Neural cell (in vitro differentiated cells): ENCODE measurements around the gene CACNA2D1. TPM values are rescaled to one million over a fixed set of nuclear protein-coding genes. Genes with fewer than 3 reads are reported as not detected.
"Not testable (repeated sequence)": the region's sequence is repeated elsewhere in the genome, so short reads cannot be mapped to it uniquely, and the experiment has no call there.

Experiments
- H2AFZ ChIP-seq: fragments of 200-600, 300-800 bp; sonication (generic), shearing (Covaris generic); 2 replicates; pipeline ENCODE4 v1.6.0; 2014; ENCODE audit warnings: low read depth, mild to moderate bottlenecking, antibody characterized with exemption, low read length, moderate library complexity
- H3F3A ChIP-seq: fragments of 200-600 bp; shearing (Covaris generic); 2 replicates; pipeline ENCODE4 v1.6.1; 2016; ENCODE audit warnings: mild to moderate bottlenecking, moderate library complexity, mixed read lengths, antibody characterized with exemption, low read length; ENCODE audit not compliant: insufficient read depth, poor library complexity, severe bottlenecking
- H3K27ac ChIP-seq: fragments of 200-600, 300-800 bp; sonication (generic), shearing (Covaris generic); 2 replicates; pipeline ENCODE4 v1.5.1; 2014; ENCODE audit warnings: mild to moderate bottlenecking, low read length, moderate library complexity
- H3K27me3 ChIP-seq: fragments of 300-800, 200-600 bp; sonication (generic), shearing (Covaris generic); 2 replicates; pipeline ENCODE4 v1.6.0; 2014; ENCODE audit warnings: mild to moderate bottlenecking, low read depth, low read length, moderate library complexity; ENCODE audit not compliant: insufficient read depth
- H3K36me3 ChIP-seq: fragments of 300-800, 200-600 bp; sonication (generic), shearing (Covaris generic); 2 replicates; pipeline ENCODE4 v1.5.1; 2014; ENCODE audit warnings: mild to moderate bottlenecking, antibody characterized with exemption, low read length, moderate library complexity; ENCODE audit not compliant: insufficient read depth
- H3K4me2 ChIP-seq: fragments of 300-800, 200-600 bp; sonication (generic), shearing (Covaris generic); 2 replicates; pipeline ENCODE4 v1.6.0; 2014; ENCODE audit warnings: mild to moderate bottlenecking, low read length
- H3K4me3 ChIP-seq: fragments of 300-800, 200-600 bp; sonication (generic), shearing (Covaris generic); 2 replicates; pipeline ENCODE4 v1.5.1; 2014; ENCODE audit warnings: mild to moderate bottlenecking, low read length, moderate library complexity
- H3K79me2 ChIP-seq: fragments of 200-600 bp; shearing (Covaris generic); replicated peaks from 2 replicates; pipeline ENCODE4 v1.6.0; 2014; ENCODE audit warnings: mild to moderate bottlenecking, low read length, moderate library complexity; ENCODE audit not compliant: insufficient read depth
- H3K9ac ChIP-seq: fragments of 300-800, 200-600 bp; sonication (generic), shearing (Covaris generic); 2 replicates; pipeline ENCODE4 v1.6.1; 2016; ENCODE audit warnings: mild to moderate bottlenecking, low read length, mixed read lengths
- H3K9me2 ChIP-seq: fragments of 200-600 bp; shearing (Covaris generic); 2 replicates; pipeline ENCODE4 v1.6.1; 2016; ENCODE audit warnings: mild to moderate bottlenecking, low read length, mixed read lengths; ENCODE audit not compliant: insufficient read depth
- H3K9me3 ChIP-seq: fragments of 200-600, 300-800 bp; sonication (generic), shearing (Covaris generic); 2 replicates; pipeline ENCODE4 v1.6.1; 2016; ENCODE audit warnings: mild to moderate bottlenecking, mixed run types, low read length, moderate library complexity, mixed read lengths
- H4K20me1 ChIP-seq: fragments of 200-600 bp; shearing (Covaris generic); 2 replicates; pipeline ENCODE4 v1.6.1; 2016; ENCODE audit warnings: mild to moderate bottlenecking, mixed run types; ENCODE audit not compliant: insufficient read depth
- CTCF ChIP-seq: fragments of 450-650 bp; IDR thresholded peaks from 2 replicates; pipeline ENCODE4 v1.5.1; 2014; ENCODE audit warnings: antibody characterized with exemption, mild to moderate bottlenecking, moderate library complexity; ENCODE audit not compliant: poor library complexity, severe bottlenecking
- EP300 ChIP-seq: fragments of 450-650 bp; conservative IDR thresholded peaks from 2 replicates; pipeline ENCODE4 v1.6.1; 2014; ENCODE audit warnings: antibody characterized with exemption, mild to moderate bottlenecking, moderate library complexity; ENCODE audit not compliant: poor library complexity, severe bottlenecking
- EZH2 ChIP-seq: fragments of 200-600, 300-800 bp; shearing (Covaris generic), sonication (generic); IDR thresholded peaks from 2 replicates; pipeline ENCODE4 v1.6.1; 2014; ENCODE audit warnings: antibody characterized with exemption, low read length, borderline replicate concordance, mild to moderate bottlenecking; ENCODE audit not compliant: insufficient read depth, poor library complexity, severe bottlenecking
- MXI1 ChIP-seq: fragments of 450-650 bp; conservative IDR thresholded peaks from 2 replicates; pipeline ENCODE4 v1.6.1; 2014; ENCODE audit warnings: antibody characterized with exemption, mild to moderate bottlenecking; ENCODE audit not compliant: poor library complexity, severe bottlenecking
- POLR2AphosphoS5 ChIP-seq: IDR thresholded peaks from 2 replicates; pipeline ENCODE4 v1.6.1; 2012
- RAD21 ChIP-seq: fragments of 450-650 bp; conservative IDR thresholded peaks from 2 replicates; pipeline ENCODE4 v1.6.1; 2014; ENCODE audit warnings: antibody characterized with exemption, mild to moderate bottlenecking, moderate library complexity
- REST ChIP-seq: IDR thresholded peaks from 2 replicates; pipeline ENCODE4 v1.6.1; 2012; ENCODE audit warnings: borderline replicate concordance
- SMC3 ChIP-seq: fragments of 450-650 bp; conservative IDR thresholded peaks from 2 replicates; pipeline ENCODE4 v1.6.1; 2014; ENCODE audit warnings: antibody characterized with exemption, mild to moderate bottlenecking, moderate library complexity; ENCODE audit not compliant: poor library complexity
- TAF1 ChIP-seq: IDR thresholded peaks from 2 replicates; pipeline ENCODE4 v1.6.1; 2012; ENCODE audit warnings: low read depth
- polyA plus RNA-seq: library from polyadenylated mRNA; depleted of rRNA; stranded (reverse); fragments of >200 nt; gene quantifications from 2 replicates; pipeline ENCODE4 v1.2.3, GENCODE V29; 2014

CACNA2D1 gene
- polyA plus RNA-seq, 1 donor from 2014 or later: 7.0 TPM

GRCh38 chr7:82015751-82016150 is 427.8 kb downstream of the CACNA2D1 start:
- Histone ChIP-seq H3K9ac (no peak overlapping the region), H3K27ac (no peak overlapping the region), H2AFZ (no peak overlapping the region), H3K4me2 (no peak overlapping the region), H3F3A (no peaks in the 10 kb centered on the region), H3K4me3 (no peak overlapping the region), H3K9me2 (no peaks in the 10 kb centered on the region), H3K27me3 (no peaks in the 10 kb centered on the region), H3K79me2 (no peaks in the 10 kb centered on the region), H4K20me1 (no peaks in the 10 kb centered on the region), H3K9me3 (no peaks in the 10 kb centered on the region), H3K36me3 (no peaks in the 10 kb centered on the region)
- TF ChIP-seq EP300: no peak
- TF ChIP-seq POLR2AphosphoS5: no peak
- no peak for TF ChIP-seq SMC3
- no peak for TF ChIP-seq MXI1
- TF ChIP-seq TAF1: no peak
- no peak for TF ChIP-seq RAD21
- TF ChIP-seq EZH2: no peak

GRCh38 chr7:82014574-82014973 is 429.0 kb downstream of the CACNA2D1 start:
- H4K20me1 ChIP-seq, H3K79me2 ChIP-seq, H3K9me3 ChIP-seq, H3K9me2 ChIP-seq, H3K4me3 ChIP-seq, H3F3A ChIP-seq, H3K27ac ChIP-seq, H3K9ac ChIP-seq, H3K4me2 ChIP-seq, H3K36me3 ChIP-seq, H3K27me3 ChIP-seq, H2AFZ ChIP-seq: not testable (repeated sequence)

GRCh38 chr7:82012453-82012852 is 431.1 kb downstream of the CACNA2D1 start:
- H3K9me3 ChIP-seq: no peaks in the 10 kb centered on the region
- no peak overlapping the region for H3K9ac ChIP-seq
- H3K27ac ChIP-seq: no peak overlapping the region
- no peak overlapping the region for H2AFZ ChIP-seq
- no peaks in the 10 kb centered on the region for H3K79me2 ChIP-seq
- H4K20me1 ChIP-seq: no peaks in the 10 kb centered on the region
- no peaks in the 10 kb centered on the region for H3F3A ChIP-seq
- TF ChIP-seq TAF1 (no peak), CTCF (no peak), MXI1 (no peak), RAD21 (no peak), EZH2 (no peak), SMC3 (no peak), POLR2AphosphoS5 (no peak), EP300 (no peak), REST (no peak)
- H3K4me3 ChIP-seq: no peak overlapping the region
- H3K27me3 ChIP-seq: no peaks in the 10 kb centered on the region
- no peaks in the 10 kb centered on the region for H3K36me3 ChIP-seq
- H3K9me2 ChIP-seq: no peaks in the 10 kb centered on the region
- no peak overlapping the region for H3K4me2 ChIP-seq
